Fibroblast of upper back skin (primary cell): ENCODE results near the gene RPS27.
"Not testable (repeated sequence)": the region's sequence is repeated elsewhere in the genome, so short reads cannot be mapped to it uniquely, and the experiment has no call there.

Source experiments
- DNase-seq: peaks from one replicate; pipeline ENCODE4 v3.0.0-alpha.2; 2013

The RPS27 gene

DNA sequence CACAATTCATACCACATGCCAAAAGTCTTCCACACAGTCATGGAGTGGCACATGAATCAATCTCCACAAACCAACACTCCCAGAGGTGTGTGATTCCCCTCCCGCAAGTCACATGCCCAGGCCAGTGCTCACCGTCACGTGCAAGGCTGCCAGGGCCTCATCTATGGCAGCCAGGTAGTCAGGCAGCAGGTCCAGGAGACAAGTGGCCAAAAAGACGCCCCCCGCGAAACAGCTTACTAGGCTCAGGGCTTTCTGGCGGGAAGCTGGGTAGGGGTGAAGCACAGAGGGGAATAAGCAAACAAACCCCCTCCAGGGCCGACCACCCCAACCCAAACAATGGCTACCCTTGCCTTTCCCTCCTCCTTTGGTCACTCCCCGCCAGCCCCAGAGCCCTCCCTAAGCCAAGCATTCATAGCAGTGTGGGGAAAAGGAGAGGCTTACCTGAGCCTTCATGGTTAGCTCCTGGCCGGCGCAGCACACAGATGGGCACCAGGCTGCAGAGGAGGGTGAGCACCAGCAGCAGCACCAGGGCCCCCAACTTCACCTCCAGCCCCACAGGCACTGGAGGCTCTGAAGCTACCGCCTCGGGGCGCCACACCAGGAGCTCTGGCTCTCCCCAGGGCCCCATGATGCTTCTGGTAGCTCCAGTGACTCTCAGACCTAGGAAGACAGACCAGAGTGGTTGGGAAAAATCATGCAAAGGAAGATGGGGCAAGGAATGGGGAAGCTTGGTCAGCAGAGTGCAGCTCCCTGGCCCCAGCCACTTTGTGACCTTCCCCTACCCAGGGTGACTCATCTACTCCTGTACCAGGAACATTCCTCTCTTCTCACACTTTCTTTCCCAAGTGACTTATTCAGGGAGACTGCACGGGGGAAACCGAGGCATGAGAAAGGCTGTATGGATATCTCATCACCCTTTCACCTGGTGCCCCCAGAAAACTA lies 28.2 kb upstream of the RPS27 start:
- peak; percentile 36 for DNase-seq

DNA sequence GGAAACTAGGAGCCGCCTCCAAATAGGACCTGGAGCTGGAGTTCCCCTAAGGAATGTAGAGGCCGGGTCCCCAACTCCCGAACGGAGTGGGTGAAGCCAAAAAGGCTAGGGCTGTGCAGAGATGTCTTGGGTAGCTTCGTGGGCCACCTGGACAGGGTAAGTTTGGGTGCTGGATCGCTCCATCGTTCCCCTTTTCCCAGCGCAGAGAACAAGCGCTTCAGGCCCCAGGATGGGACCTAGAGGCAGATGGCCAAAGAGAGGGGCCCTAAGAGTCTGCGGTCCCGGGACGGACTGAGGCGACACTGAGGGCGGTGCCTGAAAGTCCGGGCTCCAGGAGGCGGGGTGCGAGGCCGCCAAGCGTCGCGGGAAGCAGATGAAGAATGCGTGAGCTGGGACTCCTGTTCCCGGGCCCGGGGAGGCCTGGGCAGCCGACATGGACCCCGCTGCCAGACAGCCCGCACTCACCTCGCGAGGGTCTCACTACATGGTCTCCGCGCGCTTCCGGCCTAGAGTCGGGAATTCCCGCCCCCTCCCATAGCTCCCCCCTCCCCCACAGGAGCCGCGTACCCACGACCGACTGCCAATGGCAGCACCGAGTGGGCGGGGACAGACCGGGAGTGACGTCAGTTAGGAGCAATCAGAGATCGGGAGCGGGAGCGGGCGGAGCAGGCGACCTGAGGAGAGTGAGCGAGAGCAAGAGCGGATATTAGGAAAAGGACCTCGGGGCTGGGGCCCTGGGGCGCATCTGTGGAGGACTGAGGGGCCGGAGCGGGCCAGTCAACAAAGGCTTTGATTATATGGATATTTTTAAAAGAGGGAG lies 27.3 kb upstream of the RPS27 start, which contains the start of gene SLC39A1:
SLC39A1 (minus strand) TSS at position 508 of the 820 bp plus-strand sequence. CDS start 822 bp downstream, outside the sequence.
- peak; percentile 96 for DNase-seq

DNA sequence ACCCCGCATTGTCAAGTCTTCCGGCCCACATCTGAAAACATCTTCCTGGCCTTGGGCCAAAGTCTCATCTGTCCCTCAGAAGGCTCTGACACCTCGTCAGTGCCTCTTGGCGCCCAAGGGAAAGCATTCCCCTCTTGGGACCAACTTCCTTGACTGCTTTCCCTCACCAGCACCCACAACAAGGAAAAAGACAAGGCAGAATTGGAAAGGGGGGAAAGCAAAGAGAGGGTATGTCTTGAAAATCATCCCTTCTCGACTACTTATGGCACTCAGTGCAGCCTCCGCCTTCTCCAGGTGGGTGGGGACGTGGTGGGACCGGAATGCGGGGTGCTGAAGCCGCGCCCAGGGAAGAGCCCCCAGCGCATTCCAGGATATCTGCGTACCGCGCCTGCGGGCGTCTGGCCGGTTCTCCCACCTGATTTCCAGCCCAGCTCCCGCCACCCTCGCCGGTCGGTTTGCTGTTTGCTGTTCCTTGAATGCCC lies 26.7 kb upstream of the RPS27 start:
- DNase-seq = peak; percentile 44

DNA sequence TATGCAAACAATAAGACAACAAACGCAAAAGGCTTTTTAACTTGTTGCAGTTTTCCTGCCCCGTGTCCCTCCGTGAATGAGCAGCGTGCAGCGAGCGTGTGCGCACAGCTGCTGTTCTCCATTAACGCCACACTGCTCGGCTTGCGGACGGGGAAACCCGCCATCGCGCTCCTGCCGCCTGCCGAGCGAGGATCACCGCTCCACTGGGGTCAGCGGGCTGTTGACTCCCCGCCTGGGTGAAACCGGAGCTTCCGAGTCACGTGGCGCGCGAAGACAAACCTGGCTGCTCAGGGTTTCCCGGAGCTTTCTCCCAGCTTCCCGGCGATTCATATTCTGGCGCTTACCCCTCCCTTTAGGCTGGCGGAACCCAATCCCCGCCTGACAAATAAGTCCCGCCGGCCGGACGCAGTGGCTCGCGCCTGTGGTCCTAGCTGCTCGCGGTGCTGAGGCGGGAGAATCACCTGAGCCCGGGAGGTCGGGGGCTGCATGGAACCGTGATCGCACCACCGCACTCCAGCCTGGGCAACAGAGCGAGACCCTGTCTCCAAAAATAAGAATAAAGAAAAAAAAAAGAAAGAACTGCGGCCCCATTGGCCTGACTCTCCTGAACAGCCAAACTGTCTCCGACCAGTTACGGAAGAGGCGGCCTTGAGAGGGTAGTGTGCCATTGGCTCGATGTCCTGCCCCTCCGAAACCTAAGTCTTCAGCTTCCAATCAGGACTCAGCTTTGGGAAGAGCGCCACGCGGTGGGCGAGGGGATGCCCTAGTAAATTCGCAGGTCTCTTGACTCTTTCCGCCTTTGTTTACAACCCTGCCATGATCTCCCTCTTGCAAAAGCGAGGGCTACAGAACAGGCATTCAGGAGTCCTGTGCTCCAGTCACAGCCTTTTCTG lies 23.2 kb upstream of the RPS27 start, which contains the start of gene CREB3L4:
CREB3L4 (plus strand) TSS at position 796 of the 893 bp plus-strand sequence. CDS start 624 bp downstream, outside the sequence.
- DNase-seq = peak; percentile 97

DNA sequence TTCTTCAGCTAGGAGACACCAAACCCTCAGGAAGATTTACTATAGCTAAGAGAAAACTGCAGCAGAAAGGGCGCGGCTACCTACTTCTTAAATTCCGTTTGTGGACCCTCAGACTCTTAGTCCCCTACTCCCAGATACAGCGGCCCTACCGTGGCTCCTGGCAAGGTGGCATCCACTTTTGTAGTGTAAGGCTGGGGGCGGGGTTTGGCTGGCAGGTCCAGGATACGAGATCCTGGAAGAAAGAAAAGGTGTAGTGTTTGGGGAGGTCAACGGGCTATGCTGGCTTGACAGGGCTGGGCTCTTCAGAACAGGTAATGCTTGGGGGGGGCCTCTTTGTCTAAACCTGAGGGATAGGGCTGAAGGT lies 22.6 kb upstream of the RPS27 start:
- DNase-seq = no peak

DNA sequence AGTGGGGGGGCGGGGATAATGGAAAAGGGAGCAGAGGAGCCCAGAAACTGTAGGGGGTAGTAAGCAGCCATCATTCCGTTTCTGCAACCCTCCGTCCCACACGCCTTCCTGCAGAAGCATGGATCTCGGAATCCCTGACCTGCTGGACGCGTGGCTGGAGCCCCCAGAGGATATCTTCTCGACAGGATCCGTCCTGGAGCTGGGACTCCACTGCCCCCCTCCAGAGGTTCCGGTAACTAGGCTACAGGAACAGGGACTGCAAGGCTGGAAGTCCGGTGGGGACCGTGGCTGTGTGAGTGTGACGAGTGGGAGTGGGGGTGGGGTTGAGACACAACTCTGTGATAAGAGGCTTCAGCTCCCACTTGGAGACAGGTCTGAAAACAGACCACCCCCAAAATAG lies 22.2 kb upstream of the RPS27 start:
- DNase-seq = no peak

DNA sequence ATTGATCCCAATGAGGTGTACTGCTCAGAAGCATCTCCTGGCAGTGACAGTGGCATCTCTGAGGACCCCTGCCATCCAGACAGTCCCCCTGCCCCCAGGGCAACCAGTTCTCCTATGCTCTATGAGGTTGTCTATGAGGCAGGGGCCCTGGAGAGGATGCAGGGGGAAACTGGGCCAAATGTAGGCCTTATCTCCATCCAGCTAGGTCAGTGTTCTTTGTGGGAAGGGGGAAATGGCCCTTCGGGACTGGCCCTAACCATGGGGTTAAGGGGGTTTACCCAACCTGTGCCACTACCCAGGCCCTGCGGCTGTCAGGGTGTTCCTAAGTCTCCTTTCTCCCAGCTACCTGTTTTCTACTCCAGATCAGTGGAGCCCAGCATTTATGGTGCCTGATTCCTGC lies 21.6 kb upstream of the RPS27 start:
- DNase-seq = no peak

DNA sequence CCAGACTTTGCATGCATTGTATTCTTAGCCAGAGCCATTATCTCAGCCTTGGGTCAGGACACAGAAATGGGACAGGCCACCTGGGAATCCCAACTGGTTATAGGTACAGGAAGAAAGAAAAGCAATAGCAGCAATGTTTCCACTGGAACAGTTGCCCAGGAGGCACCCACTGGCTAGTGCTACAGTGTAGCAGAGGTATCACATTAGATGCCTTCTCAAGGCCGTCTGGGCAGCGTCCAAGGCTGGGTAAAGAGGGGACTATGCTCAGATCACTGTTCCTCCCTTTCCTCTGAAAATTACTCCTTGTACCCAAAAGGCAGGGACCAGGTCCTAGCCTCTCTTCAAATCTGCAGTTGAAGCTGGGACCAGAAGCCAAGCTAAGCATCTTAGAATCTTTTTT lies 20.2 kb upstream of the RPS27 start:
- DNase-seq = no peak

DNA sequence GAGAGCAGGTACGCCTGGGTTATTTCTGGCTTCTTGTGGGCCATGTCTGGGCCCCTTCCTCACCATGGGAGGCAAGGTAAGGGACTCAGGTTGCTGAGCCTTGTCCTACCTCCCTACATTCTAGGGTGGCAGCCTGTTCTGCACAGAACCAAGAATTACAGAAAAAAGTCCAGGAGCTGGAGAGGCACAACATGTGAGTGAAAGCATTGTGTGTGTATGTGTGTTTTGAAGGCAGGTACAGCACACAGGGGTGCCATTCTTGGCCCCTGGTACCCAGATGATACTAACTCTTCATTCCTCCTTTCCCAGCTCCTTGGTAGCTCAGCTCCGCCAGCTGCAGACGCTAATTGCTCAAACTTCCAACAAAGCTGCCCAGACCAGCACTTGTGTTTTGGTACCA lies 17.5 kb upstream of the RPS27 start:
- no peak for DNase-seq

DNA sequence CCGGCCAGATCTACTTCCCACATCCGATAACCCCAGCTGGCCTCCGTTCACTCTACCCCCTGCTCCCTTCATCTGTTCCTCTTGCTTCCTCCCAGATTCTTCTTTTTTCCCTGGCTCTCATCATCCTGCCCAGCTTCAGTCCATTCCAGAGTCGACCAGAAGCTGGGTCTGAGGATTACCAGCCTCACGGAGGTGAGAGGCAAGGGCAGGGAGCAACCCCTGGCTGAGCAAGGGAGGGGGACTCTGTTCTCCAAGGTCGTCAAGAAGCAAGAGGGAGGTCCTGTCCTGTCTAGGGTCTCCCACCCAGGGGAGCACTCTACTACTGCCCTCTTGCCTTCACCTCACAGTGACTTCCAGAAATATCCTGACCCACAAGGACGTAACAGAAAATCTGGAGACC lies 17.0 kb upstream of the RPS27 start:
- no peak for DNase-seq

DNA sequence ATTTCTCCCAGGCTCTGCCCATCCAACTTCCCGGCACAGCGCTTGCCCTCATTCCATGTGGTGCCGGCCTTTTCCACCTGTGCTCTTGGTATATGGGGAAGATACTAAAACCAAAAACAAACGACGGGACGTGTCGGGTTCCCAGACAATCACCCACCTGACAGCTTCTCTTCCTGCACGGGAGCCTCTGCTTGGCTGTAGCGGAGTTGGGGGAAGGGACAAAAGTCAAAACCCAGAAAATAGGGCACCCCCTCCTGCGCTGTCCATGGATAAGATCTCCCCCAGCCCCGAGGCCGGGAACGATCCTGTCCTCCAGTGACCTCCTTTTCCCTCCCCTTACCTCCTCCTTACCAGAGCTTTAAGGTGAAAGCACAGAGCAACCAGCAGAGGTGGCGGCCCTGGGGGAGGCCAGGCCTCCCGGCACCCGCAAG lies 13.7 kb upstream of the RPS27 start:
- DNase-seq = no peak

DNA sequence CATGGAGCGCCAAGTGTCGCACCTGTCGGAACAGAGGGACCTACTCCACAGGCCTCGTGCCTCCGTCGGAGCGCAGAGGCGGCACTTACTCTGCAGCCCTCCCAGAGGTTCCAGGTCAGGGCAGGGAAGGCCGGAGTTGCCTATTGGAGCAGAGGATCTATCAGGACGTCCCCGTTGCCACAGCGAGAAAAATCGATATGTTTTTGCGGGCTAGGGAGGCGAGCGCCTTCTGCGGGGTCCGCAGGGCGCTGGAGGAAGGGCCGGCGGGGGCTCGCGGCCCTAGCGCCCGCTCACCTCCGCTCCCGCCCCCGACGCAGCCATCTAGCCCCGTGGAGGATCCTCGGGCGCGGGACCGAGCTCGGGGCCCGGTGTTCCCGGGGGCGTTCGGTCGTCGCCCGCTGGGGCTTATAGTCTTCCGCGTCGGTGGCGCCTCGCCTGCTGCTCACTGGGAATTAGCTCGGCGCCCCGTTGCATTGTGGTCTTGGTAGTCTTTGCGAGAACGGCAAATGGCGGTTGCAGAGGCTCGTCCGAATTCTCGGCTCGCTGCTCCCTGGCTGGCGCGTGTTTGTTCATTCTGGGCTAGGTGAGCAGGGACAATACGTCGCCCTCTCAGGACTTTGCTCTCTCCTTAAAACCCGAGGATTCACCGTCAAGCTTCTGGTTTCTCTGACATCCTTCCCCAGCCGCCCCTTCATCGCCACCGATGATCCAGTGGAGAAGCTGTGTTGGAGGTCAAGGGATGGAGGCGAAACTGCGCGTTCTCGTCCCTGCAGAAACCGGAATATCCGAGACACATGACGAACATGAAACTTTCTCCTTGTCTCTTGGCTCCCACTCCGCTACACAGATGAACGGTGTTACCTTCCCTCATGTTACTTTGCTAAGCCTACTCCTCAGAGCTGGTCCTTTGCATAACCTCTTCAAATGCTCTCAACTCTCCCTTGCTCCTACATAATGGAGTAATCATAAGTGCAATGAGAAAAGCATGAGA lies 13.0 kb upstream of the RPS27 start, which contains the start of gene JTB:
JTB (minus strand) TSS at position 425 of the 991 bp plus-strand sequence; CDS start at position 3, 422 bp downstream.
- DNase-seq = peak; percentile 75

DNA sequence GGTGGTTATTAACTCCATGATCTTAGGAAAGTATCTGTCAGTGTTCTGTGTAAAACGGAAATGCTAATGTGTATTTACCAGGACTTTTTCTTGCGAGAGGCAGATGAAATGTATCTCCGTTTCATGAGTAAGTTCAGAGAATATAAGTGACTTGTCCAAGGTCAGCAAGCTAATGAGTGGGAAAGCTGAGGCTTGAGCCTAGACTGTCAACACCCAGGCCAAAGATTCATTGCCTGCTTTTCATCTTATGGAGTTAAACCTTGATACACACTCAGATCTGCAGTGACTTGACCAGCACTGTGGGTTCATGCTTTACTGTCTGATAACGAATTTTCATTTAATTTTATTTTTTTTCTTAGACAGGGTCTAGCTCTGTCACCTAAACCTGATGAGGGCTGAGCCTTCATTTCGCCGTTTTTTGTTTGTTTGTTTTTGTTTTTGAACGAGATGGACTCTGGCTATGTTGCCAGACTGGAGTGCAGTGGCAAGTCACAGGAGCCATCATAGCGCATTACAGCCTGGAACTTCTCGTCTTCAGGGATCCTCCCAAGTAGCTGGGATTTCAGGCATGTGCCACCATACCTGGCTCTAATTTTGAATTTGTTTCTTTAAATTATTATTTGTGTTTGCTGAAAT lies 12.2 kb upstream of the RPS27 start:
- DNase-seq = no peak

DNA sequence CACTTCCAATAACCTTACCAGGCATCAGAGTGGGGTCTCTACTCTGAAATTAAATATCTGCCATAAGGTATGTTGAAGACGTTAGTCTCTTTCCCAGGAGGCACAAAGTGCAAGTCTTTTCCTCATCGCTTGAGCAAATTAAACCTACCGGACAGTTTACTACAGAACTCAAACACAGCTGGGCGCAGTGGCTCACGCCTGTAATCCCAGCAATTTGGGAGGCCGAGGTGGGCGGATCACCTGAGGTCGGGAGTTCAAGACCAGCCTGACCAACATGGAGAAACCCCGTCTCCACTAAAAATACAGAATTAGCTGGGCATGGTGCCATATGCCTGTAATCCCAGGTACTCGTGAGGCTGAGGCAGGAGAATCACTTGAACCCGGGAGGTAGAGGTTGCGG lies 11.5 kb upstream of the RPS27 start:
- DNase-seq = not testable (repeated sequence)

DNA sequence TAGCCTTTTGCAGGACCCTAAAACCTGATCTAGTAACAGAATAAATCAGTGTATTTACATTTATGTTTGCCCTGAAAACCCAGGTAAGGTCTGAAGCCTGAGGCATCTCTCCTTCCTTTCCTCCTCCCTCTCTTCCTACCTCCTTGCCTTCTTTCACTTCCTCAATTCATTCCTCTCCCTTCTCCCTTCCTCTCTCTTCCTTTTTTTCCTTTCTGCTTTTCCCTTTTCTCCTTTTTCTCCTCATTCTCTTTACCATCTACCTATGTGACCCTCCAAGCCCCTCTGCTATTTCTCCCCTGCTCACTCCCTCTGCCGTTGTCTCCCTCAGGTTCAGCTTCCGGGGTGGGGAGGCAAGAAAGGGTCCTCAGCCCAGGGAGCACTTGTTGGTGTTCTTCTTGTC lies 8.8 kb upstream of the RPS27 start:
- not testable (repeated sequence) for DNase-seq

DNA sequence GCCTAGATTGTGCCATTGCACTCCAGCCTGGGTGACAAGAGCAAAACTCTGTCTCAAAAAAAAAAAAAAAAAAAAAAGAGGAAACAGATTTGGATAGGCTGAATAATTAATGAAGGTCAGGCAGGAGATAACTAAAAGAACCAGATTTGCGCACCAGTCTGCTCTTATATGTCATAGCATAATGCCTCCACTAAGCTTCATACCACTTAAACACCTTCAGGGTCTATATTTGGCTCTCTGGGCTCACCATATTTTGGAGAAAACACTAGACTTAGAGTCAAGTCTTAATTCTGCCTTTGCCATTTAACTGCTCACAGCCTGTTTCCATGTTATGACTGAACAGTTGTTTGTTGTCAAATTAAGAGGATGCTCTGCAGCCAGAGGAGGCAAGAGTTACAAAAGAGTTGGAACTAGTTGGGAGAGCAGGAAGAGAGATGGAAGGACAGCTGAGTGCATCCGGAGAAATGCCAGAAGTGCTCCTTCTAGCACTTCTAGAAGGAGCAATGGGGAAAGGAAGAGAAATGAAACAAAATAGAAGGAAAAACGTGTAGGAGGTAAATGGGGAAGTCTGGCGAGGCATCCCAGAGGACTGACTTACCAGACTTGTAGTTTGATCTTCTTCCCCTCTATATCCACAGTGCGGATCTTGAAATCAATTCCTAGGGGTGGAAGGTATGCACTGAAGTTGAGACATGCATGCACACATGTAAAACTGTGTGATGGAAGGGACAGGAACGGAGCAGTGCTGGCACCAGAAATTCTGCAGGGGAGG lies 6.3 kb upstream of the RPS27 start:
- DNase-seq = no peak

DNA sequence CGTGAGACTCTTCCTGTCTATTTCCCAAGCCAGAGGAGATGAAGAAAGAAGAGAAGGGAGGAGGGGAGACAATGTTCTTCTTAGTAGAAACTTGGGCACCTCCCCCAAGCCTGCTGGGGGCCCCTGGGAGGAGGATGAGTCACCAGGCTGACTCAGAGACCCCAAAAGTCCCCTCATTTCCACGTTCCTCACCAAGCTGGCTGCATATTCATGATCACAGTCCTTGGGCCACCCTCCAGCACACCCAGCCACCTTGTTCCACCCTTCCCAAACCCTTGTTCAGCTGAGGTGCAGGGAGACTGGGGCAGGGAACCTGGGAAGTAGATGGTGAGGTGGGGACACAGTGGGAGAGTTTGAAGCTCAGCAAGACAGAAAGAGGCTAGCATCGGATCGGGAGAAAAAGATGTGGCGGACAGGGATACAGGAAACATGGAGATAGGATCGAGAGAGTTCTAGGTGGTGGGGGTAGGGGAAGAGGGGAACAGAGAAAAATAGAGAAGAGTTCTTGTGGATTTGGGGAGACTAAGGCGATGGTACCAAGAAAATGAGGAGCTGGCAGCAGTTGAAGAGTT lies 5.1 kb upstream of the RPS27 start:
- DNase-seq = peak; percentile 84

DNA sequence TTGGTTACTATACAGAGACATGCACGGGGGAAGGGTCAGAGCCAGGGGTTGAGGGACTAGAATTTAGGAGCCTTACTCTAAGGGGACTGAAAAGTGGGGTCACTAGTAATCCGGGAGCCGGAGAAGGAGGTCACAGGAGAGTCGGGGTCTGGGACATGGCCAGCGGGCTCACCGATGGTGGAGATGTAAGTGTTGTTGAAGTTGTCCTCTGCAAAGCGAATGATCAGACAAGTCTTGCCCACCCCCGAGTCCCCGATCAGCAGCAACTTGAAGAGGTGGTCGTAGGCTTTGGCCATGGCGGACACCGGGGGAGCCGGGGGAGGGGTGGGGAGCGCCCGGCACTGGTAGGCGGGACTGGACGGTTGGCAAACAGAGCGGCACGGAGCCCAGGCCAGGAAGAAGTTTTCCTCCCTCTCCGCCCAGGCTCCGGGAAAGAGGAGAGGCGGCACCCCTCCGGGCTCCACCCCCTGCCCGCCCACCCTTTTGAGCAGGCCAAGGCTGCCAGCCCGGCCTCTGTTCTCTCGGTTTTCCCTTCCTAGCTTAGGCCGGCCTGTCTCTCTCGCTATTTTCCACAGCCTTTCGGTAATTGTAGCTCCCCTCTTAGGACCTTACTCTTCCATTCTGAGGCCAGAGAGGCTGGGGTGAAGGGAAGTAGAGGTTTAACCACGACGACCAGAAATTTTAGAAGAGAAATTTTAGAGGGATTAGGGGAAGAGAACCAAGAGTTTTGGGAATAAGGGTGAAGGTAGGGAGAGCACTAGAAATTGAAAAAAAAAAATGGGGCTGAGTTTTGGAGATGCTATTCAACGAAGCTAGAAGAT lies 4.4 kb upstream of the RPS27 start, which contains the start of gene RAB13:
RAB13 (minus strand) TSS at position 399 of the 821 bp plus-strand sequence; CDS start at position 296, 103 bp downstream.
- peak; percentile 85 for DNase-seq
